Gastrocnemius medialis (tissue), 4 donors: ENCODE data around the gene PPP1R14C.

ENCODE experiments used
- CTCF ChIP-seq, 5 experiments: fragments of 450-650 bp in 3 of 5; fragments of 200-600 bp in 2 of 5; sonication (generic) in 2 of 5; IDR thresholded peaks in 4 of 5; conservative IDR thresholded peaks in 1 of 5; 1 replicate in 4 of 5; 2 replicates in 1 of 5; pipeline ENCODE4 v1.5.1; 2016 to 2019; ENCODE audit warnings: antibody characterized with exemption in 5 of 5, mild to moderate bottlenecking in 3 of 5, moderate library complexity in 3 of 5
- POLR2A ChIP-seq, 2 donors: fragments of 450-650 bp; IDR thresholded peaks; one replicate each; pipeline ENCODE4 v1.6.1; 2017; ENCODE audit warnings: antibody characterized with exemption in 2 of 2, mild to moderate bottlenecking in 2 of 2, moderate library complexity in 2 of 2

- no peak for TF ChIP-seq CTCF (IDR thresholded peaks at IDR 0.05 in 4 of 5, conservative IDR thresholded peaks at IDR 0.05 in 1 of 5)
- no peak for TF ChIP-seq POLR2A (IDR thresholded peaks at IDR 0.05)
Measured at GRCh38 chr6:150207931-150208570, 65.2 kb downstream of the PPP1R14C start.
